Motor neuron (in vitro differentiated cells): ENCODE results near the gene MCU. TPM values are rescaled to one million over a fixed set of nuclear protein-coding genes. Genes with fewer than 3 reads are reported as not detected.
A peak's percentile ranks its signal among the peaks of the same experiment; 100 is the strongest.

Experiments used
- ATAC-seq, 8 experiments: fragments of 200-7000 bp; cut with Tn5 transposase; replicated peaks in 6 of 8; 2 replicates each; pipeline ENCODE4 v1.8.0; 2021; ENCODE audit warnings: mild to moderate bottlenecking in 8 of 8, moderate library complexity in 8 of 8
- H3K27ac ChIP-seq, 2 donors: fragments of 250-450 bp; sonication (Bioruptor Pico); 2 replicates each; pipeline ENCODE4 v1.9.0; 2021; ENCODE audit warnings: antibody characterized with exemption in 2 of 2, mild to moderate bottlenecking in 2 of 2, moderate library complexity in 1 of 2
- H3K4me1 ChIP-seq, 2 donors: fragments of 250-450 bp; sonication (Bioruptor Pico); replicated peaks in 1 of 2; 2 replicates each; pipeline ENCODE4 v1.6.1; 2021; ENCODE audit warnings: antibody characterized with exemption in 2 of 2, mild to moderate bottlenecking in 2 of 2, moderate library complexity in 1 of 2
- H3K4me3 ChIP-seq, 5 donors: fragments of 250-450 bp; sonication (Bioruptor Pico); 2 replicates each; pipeline ENCODE4 v1.9.0; 2021; ENCODE audit warnings: antibody characterized with exemption in 5 of 5, mild to moderate bottlenecking in 5 of 5, moderate library complexity in 4 of 5
- whole genome bisulfite sequencing, 10 experiments: fragments of 450-650 bp; shearing (Covaris generic); methylation state at CpG; one replicate each; pipeline ENCODE4 v1.0.0; 2022; 5-methylcytosine and 5-hydroxymethylcytosine counted together
- in situ Hi-C, 9 experiments: fragments of 400-800 bp; cut with MboI; loops; one replicate each; pipeline ENCODE4 v1.15.0; 2021; ENCODE audit warnings: low sequenced_read_pairs in 9 of 9, low pct_unique_long_range_greater_than_20kb in 2 of 9; ENCODE audit not compliant: unreplicated experiment in 9 of 9
- total RNA-seq, 8 experiments: library from RNA; unstranded; fragments of 300-600 nt; gene quantifications; 2 replicates each; pipeline versions ENCODE4 v1.2.3 to v1.2.4, GENCODE V29; 2022

The MCU gene
- total RNA-seq, 8 experiments from 2014 or later = 10.5 to 26.8 (median 17.6) TPM

DNA sequence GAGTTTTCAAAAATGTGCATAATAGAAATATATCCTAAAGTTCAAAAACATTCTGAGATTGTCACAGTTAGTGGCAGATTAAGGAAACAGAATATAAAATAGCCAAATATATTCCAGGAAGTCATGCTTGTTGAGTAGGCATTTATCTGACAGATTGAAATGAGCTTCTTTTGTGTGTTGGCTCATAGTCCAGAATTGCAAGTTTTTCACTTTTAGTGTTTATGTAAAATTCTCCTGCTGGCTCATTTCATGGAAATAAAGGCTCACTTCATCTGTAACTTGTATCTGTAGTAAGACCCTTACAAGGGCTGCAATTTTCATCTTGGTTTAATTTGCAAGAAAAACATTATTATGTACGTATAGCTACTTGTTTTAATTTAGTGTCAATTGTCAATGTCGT is 93.5 kb downstream of the MCU start:
- H3K4me1 ChIP-seq = peaks cover 9 to 12% of the 10 kb centered on the region in 2 donors
- no peak overlapping the region for H3K27ac ChIP-seq
- no peak for ATAC-seq
- WGBS, 10 experiments = 33 to 100% (median 81%) methylated on average over 2 of the region's 2 CpGs; no CpG with 5 or more reads in 1 of the 10 experiments
- in situ Hi-C loops = no loop called here
- H3K4me3 ChIP-seq = no peak overlapping the region

- H3K27ac ChIP-seq = no peak overlapping the region
- H3K4me1 ChIP-seq = peaks cover under 1 to 12% of the 10 kb centered on the region in 2 donors
- in situ Hi-C loops = no loop called here
- H3K4me3 ChIP-seq = no peak overlapping the region
- 39 to 100% (median 70%) methylated on average over 1 to 3 of the region's 3 CpGs; no CpG with 5 or more reads in 1 of the 10 experiments for WGBS, 10 experiments
- ATAC-seq = peak in 1 of 8 experiments; percentile 44
These were observed 98.5 kb downstream of the MCU start for GRCh38 chr10:72790216-72790990.

- ATAC-seq = no peak
- WGBS, 10 experiments = 76 to 100% (median 88%) methylated on average over 1 to 3 of the region's 3 CpGs; no CpG with 5 or more reads in 3 of the 10 experiments
- Histone ChIP-seq H3K27ac (no peak overlapping the region), H3K4me3 (no peak overlapping the region), H3K4me1 (peaks cover 0 to 6% of the 10 kb centered on the region in 2 donors)
- in situ Hi-C loops = no loop called here
These were observed 100.3 kb downstream of the MCU start for GRCh38 chr10:72792288-72792687.

DNA sequence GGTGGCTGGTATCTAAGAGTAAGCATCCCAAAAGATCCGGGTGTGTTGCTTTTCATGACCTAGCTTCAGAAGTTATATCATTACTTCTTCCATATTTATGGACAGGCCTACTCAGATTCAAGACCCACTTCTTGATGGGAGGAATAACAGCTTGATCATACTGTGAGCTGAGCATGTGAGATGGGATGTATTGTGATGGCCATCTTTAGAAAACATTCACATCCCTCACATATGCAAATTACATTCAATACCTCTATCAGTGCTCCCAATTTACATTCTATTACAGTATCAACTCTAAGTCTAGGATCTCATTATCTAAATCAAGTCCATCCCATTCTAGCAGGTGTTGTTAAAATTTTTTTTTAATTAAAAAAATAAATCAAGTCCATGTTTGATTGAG is 101.8 kb downstream of the MCU start:
- peaks cover 0 to 6% of the 10 kb centered on the region in 2 donors for H3K4me1 ChIP-seq
- no peak overlapping the region for H3K27ac ChIP-seq
- no peak overlapping the region for H3K4me3 ChIP-seq
- no peak for ATAC-seq
- in situ Hi-C loops = no loop called here
- WGBS, 10 experiments = 83 to 100% methylated on average over 1 of the region's 1 CpG; no CpG with 5 or more reads in 8 of the 10 experiments

DNA sequence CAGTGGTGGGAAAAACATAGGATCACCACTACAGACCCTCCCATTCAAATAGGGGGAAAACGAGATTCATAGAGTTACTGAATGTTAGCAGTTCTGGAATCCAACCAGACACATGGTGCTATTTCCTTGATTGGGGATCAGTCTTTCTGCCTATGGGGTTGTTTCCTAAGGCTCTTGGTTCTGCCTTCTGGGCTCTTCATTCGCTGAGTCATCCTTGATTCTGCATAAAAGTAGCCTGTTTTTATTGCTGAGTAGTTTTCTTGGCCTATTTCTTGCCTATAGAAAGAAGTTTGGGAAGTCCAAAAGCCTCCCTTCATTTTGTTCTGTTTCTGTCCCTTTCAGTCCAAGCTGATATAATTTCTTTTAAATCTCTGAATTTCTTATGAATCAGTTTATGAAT is 102.3 kb downstream of the MCU start:
- ATAC-seq = peak in 2 of 8 experiments; percentile 71 to 75
- Histone ChIP-seq H3K4me1 (peaks cover 0 to 6% of the 10 kb centered on the region in 2 donors), H3K4me3 (no peak overlapping the region), H3K27ac (no peak overlapping the region)
- WGBS, 10 experiments = 40 to 100% (median 75%) methylated on average over 1 to 2 of the region's 2 CpGs; no CpG with 5 or more reads in 4 of the 10 experiments
- in situ Hi-C loops = no loop called here

- WGBS, 10 experiments = 20 to 100% (median 90%) methylated on average over 1 to 3 of the region's 3 CpGs; no CpG with 5 or more reads in 4 of the 10 experiments
- Histone ChIP-seq H3K4me1 (peaks cover 0 to under 1% of the 10 kb centered on the region in 2 donors), H3K4me3 (no peak overlapping the region), H3K27ac (no peak overlapping the region)
- in situ Hi-C loops = no loop called here
- no peak for ATAC-seq
These were observed 104.1 kb downstream of the MCU start for GRCh38 chr10:72796042-72796441.

- Histone ChIP-seq H3K27ac (no peak overlapping the region), H3K4me3 (no peak overlapping the region), H3K4me1 (no peaks in the 10 kb centered on the region)
- ATAC-seq = no peak
- 80 to 100% (median 96%) methylated on average over 1 to 4 of the region's 4 CpGs for WGBS, 10 experiments
- in situ Hi-C loops = no loop called here
These were observed 104.6 kb downstream of the MCU start for GRCh38 chr10:72796538-72796937.

DNA sequence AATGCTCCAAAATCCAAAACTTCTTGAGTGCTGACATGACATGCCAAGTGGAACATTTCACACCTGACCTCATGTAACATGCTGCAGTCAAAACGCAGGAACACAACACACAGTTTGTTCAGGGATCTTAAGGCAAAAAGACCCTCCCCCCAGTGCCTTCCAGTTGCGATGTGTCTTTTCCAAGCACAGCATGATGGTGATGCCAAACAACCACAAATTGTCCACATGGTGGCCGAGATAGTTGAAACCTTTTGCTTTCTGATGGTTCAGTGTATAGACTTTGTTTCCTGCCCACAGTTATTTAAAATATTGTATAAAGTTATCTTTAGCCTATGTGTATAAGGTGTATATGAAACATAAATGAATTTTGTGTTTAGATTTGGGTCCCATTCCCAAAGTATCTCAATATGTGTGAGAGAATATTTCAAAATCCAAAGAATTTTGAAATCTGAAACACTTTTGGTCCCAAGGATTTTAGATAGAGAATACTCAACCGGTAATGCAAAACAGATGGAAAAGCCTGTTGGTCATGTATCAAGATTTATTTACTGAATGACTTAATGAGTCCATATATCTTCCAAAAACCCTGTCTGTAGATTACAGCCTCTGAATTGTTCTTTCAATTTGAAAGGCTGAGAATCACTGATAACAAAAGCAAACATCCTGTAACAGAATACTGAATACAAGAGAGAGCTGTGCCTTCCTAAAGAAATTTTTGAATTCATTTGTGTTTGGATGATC is 108.2 kb downstream of the MCU start:
- ATAC-seq = peak in 1 of 8 experiments; percentile 18
- Histone ChIP-seq H3K4me1 (no peaks in the 10 kb centered on the region), H3K27ac (no peak overlapping the region), H3K4me3 (no peak overlapping the region)
- WGBS, 10 experiments = 33 to 95% (median 80%) methylated on average over 1 to 4 of the region's 4 CpGs
- in situ Hi-C loops = no loop called here

GRCh38 chr10:72800741-72801092 is 108.8 kb downstream of the MCU start:
- Histone ChIP-seq H3K4me1 (no peaks in the 10 kb centered on the region), H3K27ac (no peak overlapping the region), H3K4me3 (no peak overlapping the region)
- ATAC-seq = no peak
- in situ Hi-C loops = no loop called here
- WGBS, 10 experiments = 84 to 100% (median 90%) methylated on average over 1 to 6 of the region's 6 CpGs; no CpG with 5 or more reads in 1 of the 10 experiments

DNA sequence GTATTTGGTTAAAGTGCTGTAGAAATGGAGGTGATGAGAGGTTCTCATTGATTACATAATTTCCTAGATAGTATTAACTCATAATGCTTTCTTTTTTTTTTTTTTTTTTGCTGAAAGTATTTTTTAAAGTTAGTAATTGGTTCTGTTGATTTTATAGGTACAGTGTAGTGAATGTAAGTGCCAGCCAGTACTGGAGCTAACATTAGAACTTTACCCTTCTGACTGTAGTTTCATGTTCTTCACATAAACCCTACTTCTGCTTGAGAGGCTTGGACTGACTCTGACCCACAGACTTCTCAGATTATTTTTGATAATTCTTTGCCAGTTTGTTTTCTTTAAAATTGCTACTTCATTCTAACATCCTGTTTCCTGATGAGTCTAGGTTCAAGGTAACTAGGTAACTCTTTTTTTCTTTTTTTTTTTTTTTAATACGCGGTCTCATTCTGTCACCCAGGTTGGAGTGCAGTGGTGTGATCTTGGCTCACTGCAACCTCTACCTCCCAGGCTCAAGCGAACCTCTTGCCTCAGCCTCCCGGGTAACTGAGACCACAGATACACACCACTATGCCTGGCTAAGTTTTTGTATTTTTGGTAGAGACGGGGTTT is 109.4 kb downstream of the MCU start:
- in situ Hi-C loops = no loop called here
- Histone ChIP-seq H3K27ac (no peak overlapping the region), H3K4me1 (no peaks in the 10 kb centered on the region), H3K4me3 (no peak overlapping the region)
- 92 to 100% (median 95%) methylated on average over 1 to 5 of the region's 5 CpGs; no CpG with 5 or more reads in 3 of the 10 experiments for WGBS, 10 experiments
- ATAC-seq = no peak

DNA sequence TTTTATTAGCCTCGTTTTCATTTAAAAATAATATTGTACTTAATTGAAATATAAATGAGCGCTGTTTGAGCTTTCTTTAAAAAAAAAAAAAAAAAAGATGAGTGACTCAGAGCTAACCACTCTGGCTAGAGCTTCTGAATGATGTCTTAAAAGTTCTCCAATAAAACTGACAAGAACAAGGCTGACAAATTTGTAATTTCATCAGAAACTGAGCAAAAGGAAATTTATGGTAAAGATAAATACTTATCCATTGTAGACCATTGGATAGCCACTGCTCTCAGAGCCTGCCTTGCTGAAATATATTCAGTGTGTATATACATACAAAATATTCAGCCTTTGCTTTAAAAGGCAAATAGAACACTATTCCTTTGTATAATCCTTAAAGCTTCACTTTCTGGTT is 110.4 kb downstream of the MCU start:
- 20 to 100% (median 67%) methylated on average over 1 to 2 of the region's 2 CpGs; no CpG with 5 or more reads in 1 of the 10 experiments for WGBS, 10 experiments
- Histone ChIP-seq H3K27ac (no peak overlapping the region), H3K4me1 (no peaks in the 10 kb centered on the region), H3K4me3 (no peak overlapping the region)
- in situ Hi-C loops = no loop called here
- peak in 2 of 8 experiments; percentile 25 to 55 for ATAC-seq

DNA sequence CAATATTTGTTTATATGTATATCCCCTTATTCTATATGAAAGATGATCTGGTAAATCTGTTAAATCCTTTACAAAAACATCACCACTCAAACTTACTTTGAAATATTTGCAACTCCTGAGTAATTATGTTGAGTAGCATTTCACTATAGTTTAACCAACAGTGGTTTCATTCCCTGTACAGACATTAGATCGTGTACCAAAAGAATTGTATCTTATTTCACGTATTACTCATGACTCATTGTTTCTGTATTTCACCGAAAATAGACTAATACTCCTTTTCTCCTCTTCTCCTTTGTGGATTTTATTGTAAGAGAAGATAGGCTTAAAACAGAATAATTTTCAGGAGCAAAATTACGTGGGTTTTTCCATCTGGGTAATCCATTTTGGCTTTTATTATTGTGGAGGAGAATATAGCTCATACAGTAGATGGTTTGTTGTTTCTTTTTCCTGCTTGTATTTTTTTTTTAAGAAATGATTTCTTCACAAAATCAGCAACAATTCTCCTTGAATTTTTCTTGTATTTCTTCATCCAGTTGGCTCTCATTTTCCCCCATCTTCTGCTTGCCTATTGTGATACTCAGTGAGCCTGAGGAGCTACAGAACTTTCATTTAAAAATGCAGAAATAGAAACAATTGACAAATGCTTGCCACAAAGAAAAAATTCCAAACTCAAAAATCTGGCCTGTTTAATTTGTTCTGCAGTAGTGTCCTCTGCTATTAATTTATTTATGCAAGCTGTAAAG is 111.0 kb downstream of the MCU start:
- ATAC-seq = peak in 3 of 8 experiments; percentile 24 to 66 (median 45)
- in situ Hi-C loops = no loop called here

More for the DNA sequence above, 111.0 kb downstream of the MCU start:
- Histone ChIP-seq H3K27ac (no peak overlapping the region), H3K4me3 (no peak overlapping the region), H3K4me1 (no peaks in the 10 kb centered on the region)
- 12 to 100% (median 81%) methylated on average over 1 to 4 of the region's 4 CpGs for WGBS, 10 experiments
